Calu3 (cell line): ENCODE results near the gene GH2. TPM values are rescaled to one million over a fixed set of nuclear protein-coding genes. Genes with fewer than 3 reads are reported as not detected.
"Not testable (repeated sequence)": the region's sequence is repeated elsewhere in the genome, so short reads cannot be mapped to it uniquely, and the experiment has no call there.

Experiments
- BruUV-seq: library from RNA; stranded (reverse); fragments of 400-500 nt; replicated peaks from 2 replicates; lab custom pipeline; 2021; lab: Mats Ljungman, UMichigan
- CTCF ChIA-PET: fragments of 300-600 bp; sonication (Branson Sonifier 250); formaldehyde crosslinking; loops from one replicate; lab custom pipeline; 2022; ENCODE audit warnings: antibody characterized with exemption; lab: Charles Lee
- DNase-seq: peaks from one replicate; pipeline ENCODE4 v3.0.0; 2022
- H3K27ac Mint-ChIP-seq: one replicate; pipeline ENCODE4 v1.8.0; 2022; ENCODE audit warnings: mixed read lengths; ENCODE audit not compliant: unreplicated experiment
- H3K27me3 Mint-ChIP-seq: one replicate; pipeline ENCODE4 v1.8.0; 2022; ENCODE audit warnings: mixed read lengths; ENCODE audit not compliant: unreplicated experiment
- H3K36me3 Mint-ChIP-seq: one replicate; pipeline ENCODE4 v1.8.0; 2022; ENCODE audit warnings: mild to moderate bottlenecking, moderate library complexity, mixed read lengths; ENCODE audit not compliant: insufficient read depth, unreplicated experiment
- H3K4me1 Mint-ChIP-seq: one replicate; pipeline ENCODE4 v1.8.0; 2022; ENCODE audit warnings: mild to moderate bottlenecking, low read depth, mixed read lengths; ENCODE audit not compliant: unreplicated experiment
- H3K4me3 Mint-ChIP-seq: one replicate; pipeline ENCODE4 v1.8.0; 2022; ENCODE audit warnings: mild to moderate bottlenecking, low read depth, moderate library complexity, mixed read lengths; ENCODE audit not compliant: unreplicated experiment
- H3K9me3 Mint-ChIP-seq: one replicate; pipeline ENCODE4 v1.8.0; 2022; ENCODE audit warnings: low read depth, mixed read lengths; ENCODE audit not compliant: unreplicated experiment
- intact Hi-C: fragments of 100-400 bp; cut with micrococcal nuclease; formaldehyde crosslinking; loops from one replicate; pipeline ENCODE4 v1.10.0; 2022; ENCODE audit not compliant: unreplicated experiment
- total RNA-seq: library from RNA; stranded (reverse); gene quantifications from 2 replicates; pipeline ENCODE4 v1.2.3, GENCODE V29; 2022
- TF ChIP-seq, protein P1 (sequence below): fragments of 200-600 bp; IDR thresholded peaks from one replicate; pipeline ENCODE4 v1.8.0; 2022; ENCODE audit warnings: antibody characterized with exemption; ENCODE audit not compliant: unreplicated experiment

GH2 gene
- total RNA-seq, 1 experiment from 2014 or later, result not detected

DNA sequence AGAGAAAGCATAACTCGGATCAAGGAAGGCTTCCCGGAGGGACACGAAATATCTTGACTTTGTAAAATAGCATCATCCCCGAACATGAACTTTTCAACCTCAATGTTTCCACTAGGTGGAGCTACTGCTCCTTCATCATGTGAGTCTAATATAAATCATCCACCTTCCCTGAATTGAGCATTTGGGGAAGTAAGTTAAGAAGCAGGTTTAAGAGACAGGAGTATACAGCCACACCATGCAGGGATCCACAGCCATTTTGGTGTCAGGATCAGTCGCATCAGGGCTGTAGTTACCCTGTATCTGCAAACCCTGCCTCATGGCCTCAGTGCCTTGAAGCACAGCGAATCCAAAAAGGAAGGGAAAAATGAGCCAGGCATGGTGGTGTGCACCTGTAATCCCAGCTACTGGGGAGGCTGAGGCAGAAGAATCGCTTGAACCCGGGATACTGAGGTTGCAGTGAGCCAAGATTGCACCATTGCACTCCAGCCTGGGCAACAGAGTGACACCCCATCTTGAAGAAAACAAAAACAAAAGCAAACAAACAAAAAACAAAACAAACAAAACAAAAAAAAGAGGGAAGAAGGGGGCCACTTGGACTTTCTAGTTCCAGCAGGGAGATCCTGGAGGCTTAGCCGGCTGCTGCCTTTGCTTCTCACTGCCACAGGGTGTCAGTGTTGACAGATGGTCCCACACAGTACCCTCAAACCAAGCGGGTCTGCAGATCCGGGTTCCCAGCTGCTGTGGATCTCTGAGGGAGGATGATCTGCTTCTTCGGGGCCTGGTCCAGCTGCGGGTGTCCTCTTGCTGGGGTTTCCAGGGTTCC lies 7.5 kb upstream of the GH2 start:
- H3K9me3 Mint-ChIP-seq, BruUV-seq, H3K36me3 Mint-ChIP-seq, DNase-seq, H3K27ac Mint-ChIP-seq, intact Hi-C loops, H3K4me1 Mint-ChIP-seq, H3K4me3 Mint-ChIP-seq: not testable (repeated sequence)
- H3K27me3 Mint-ChIP-seq, result peaks cover 30% of the 10 kb centered on the region
- CTCF ChIA-PET, result interaction anchor here (0.6 to 0.8 kb wide), 4 partner anchors 23 to 430 kb away, joined by 3 to 4 read pairs (median 3); no protein-coding TSS in a partner anchor

DNA sequence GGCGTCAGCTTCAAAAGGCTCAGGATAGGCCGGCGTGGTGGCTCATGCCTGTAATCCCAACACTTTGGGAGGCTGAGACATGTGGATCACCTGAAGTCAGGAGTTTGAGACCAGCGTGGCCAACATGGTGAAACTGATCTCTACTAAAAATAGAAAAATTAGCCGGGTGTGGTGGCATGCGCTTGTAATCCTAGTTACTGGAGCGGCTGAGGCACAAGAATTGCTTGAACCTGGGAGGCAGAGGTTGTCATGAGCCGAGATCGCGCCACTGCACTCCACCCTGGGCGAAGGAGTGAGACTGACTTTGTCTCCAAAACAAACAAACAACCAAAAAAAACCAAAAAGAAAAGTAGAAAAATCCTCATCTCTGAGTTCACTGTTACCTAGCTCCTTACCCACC lies 3.4 kb upstream of the GH2 start:
- CTCF ChIA-PET, BruUV-seq: not testable (repeated sequence)
- peaks cover 27% of the 10 kb centered on the region for H3K27me3 Mint-ChIP-seq

DNA sequence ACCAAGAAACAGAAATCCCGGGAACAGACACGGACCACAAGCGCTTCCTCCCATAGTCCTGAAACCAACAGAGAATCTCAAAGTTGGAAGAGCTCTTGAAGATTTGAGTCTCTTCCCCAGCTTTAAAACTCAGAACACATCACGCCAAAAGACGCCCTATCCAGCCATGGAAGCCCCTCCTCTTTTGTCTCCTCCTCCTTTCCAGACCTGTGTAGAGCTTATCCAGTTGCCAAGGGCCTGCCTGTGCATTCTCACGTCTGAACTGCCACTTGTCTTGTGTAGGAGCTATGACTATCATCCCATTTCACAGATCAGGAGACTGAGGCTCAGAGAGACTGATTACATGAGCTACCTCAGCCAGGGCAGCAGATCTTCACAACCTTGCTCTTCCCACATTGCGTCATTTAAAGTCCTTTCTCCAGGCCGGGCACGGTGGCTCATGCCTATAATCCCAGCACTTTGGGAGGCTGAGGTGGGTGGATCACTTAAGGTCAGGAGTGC lies 932 bp upstream of the GH2 start:
- peaks cover 49% of the 10 kb centered on the region for H3K27me3 Mint-ChIP-seq
- H3K36me3 Mint-ChIP-seq, H3K4me1 Mint-ChIP-seq, intact Hi-C loops, H3K27ac Mint-ChIP-seq, DNase-seq, H3K4me3 Mint-ChIP-seq, BruUV-seq, H3K9me3 Mint-ChIP-seq: not testable (repeated sequence)
- CTCF ChIA-PET, result interaction anchor here (0.9 kb wide), 1 partner anchor 36 kb away, joined by 4 read pairs; no protein-coding TSS in a partner anchor

More for the DNA sequence above, 3.4 kb upstream of the GH2 start:
- H3K4me3 Mint-ChIP-seq, H3K4me1 Mint-ChIP-seq, intact Hi-C loops, DNase-seq, H3K27ac Mint-ChIP-seq, H3K9me3 Mint-ChIP-seq, H3K36me3 Mint-ChIP-seq: not testable (repeated sequence)

DNA sequence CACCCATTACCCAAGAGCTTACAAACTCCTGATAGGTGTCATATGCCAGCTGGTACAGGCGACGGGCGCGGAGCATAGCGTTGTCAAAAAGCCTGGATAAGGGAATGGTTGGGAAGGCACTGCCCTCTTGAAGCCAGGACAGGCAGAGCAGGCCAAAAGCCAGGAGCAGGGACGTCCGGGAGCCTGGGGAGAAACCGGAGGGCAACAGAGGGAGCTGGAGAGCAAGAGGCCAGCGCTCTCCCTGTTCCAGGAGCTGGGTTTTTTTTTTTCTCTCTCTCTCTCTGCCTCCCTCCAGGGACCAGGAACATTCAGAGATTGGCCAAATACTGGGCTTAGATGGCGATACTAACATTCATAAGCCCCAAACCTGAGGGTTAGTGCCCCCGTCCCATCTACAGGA lies 407 bp downstream of the GH2 start:
- BruUV-seq, H3K9me3 Mint-ChIP-seq, DNase-seq, H3K36me3 Mint-ChIP-seq, H3K4me3 Mint-ChIP-seq, H3K27ac Mint-ChIP-seq, intact Hi-C loops, H3K4me1 Mint-ChIP-seq: not testable (repeated sequence)
- H3K27me3 Mint-ChIP-seq, result peaks cover 45% of the 10 kb centered on the region
- CTCF ChIA-PET, result interaction anchor here (0.6 kb wide), 1 partner anchor 30 kb away, joined by 4 read pairs; no protein-coding TSS in a partner anchor

DNA sequence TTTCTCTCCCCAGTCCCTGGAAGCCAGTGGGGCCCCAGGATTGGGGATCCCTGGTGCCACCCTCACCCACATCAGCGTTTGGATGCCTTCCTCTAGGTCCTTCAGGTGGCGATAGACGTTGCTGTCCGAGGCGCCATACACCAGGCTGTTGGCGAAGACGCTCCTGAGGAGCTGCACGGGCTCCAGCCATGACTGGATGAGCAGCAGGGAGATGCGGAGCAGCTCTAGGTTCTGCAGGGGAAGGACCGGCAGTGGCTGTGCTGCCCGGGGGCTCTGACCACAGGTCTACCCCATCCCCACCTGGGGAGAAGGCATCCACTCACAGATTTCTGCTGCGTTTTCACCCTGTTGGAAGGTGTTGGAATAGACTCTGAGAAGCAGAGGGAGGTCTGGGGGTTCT lies 1.0 kb downstream of the GH2 start:
- Mint-ChIP-seq H3K27me3 (peaks cover 49% of the 10 kb centered on the region), H3K4me3 (no peak overlapping the region), H3K36me3 (no peaks in the 10 kb centered on the region), H3K4me1 (no peaks in the 10 kb centered on the region), H3K9me3 (no peaks in the 10 kb centered on the region), H3K27ac (no peak overlapping the region)
- no peak for DNase-seq
- no TSS peak for BruUV-seq
- intact Hi-C loops, result no loop called here
- TF ChIP-seq, protein P1, sequence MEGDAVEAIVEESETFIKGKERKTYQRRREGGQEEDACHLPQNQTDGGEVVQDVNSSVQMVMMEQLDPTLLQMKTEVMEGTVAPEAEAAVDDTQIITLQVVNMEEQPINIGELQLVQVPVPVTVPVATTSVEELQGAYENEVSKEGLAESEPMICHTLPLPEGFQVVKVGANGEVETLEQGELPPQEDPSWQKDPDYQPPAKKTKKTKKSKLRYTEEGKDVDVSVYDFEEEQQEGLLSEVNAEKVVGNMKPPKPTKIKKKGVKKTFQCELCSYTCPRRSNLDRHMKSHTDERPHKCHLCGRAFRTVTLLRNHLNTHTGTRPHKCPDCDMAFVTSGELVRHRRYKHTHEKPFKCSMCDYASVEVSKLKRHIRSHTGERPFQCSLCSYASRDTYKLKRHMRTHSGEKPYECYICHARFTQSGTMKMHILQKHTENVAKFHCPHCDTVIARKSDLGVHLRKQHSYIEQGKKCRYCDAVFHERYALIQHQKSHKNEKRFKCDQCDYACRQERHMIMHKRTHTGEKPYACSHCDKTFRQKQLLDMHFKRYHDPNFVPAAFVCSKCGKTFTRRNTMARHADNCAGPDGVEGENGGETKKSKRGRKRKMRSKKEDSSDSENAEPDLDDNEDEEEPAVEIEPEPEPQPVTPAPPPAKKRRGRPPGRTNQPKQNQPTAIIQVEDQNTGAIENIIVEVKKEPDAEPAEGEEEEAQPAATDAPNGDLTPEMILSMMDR, result no peak
- CTCF ChIA-PET, result no interaction called here

DNA sequence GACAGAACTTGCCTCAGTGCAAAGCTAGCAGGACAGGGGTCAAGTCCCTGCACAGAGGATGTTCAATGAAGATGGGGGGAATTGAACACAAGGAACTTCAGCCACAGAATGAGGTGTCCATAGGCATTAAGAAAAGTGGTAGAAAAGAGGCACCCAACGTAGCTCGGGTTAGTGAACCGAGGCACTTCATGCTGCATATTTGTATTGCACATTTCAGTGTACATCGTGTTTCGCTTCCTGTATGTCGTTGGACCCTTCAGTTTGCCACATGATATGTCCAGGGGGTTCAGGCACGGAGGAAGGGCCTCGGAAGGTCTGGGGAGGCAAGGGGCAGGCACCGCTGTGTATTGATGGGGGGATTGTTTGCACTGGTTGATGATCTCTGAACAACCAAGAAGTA lies 3.3 kb downstream of the GH2 start:
- CTCF ChIA-PET, H3K4me1 Mint-ChIP-seq, H3K36me3 Mint-ChIP-seq, H3K4me3 Mint-ChIP-seq, DNase-seq, BruUV-seq, H3K9me3 Mint-ChIP-seq, H3K27ac Mint-ChIP-seq, intact Hi-C loops: not testable (repeated sequence)
- H3K27me3 Mint-ChIP-seq, result peaks cover 61% of the 10 kb centered on the region

DNA sequence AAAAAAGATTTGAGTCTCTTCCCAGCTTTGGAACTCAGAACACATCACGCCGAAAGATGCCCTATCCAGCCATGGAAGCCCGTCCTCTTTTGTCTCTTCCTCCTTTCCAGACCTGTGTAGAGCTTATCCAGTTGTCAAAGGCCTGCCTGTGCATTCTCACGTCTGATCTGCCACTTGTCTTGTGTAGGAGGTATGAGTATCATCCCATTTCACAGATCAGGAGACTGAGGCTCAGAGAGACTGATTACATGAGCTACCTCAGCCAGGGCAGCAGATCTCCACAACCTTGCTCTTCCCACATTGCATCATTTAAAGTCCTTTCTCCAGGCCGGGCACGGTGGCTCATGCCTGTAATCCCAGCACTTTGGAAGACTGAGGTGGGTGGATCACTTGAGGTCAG lies 7.1 kb downstream of the GH2 start:
- DNase-seq, H3K36me3 Mint-ChIP-seq, H3K4me1 Mint-ChIP-seq, H3K9me3 Mint-ChIP-seq, H3K27ac Mint-ChIP-seq, H3K4me3 Mint-ChIP-seq, intact Hi-C loops, BruUV-seq: not testable (repeated sequence)
- H3K27me3 Mint-ChIP-seq, result peaks cover 42% of the 10 kb centered on the region
- CTCF ChIA-PET, result interaction anchor here (0.6 kb wide), 1 partner anchor 405 kb away, joined by 3 read pairs; no protein-coding TSS in a partner anchor

DNA sequence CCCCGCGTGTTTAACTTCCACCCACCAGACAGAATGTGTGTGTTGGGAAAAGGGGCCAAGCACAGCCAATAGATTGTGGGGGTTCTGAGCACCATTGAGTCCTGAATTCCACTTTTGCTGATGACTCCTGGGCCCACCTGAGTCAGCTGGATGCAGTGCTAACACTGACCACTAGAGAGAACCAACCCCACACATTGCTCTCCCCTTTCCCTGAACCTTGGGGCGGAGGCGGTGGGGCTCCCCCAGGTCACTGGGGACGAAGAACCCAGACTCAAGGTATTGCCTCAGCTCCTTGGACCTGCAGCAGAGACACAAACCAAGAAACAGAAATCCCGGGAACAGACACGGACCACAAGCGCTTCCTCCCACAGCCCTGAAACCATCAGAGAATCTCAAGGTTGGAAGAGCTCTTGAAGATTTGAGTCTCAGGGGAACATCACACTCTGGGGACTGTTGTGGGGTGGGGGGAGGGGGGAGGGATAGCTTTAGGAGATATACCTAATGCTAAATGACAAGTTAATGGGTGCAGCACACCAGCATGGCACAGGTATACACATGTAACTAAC lies 7.6 kb downstream of the GH2 start:
- H3K4me1 Mint-ChIP-seq, DNase-seq, BruUV-seq, H3K4me3 Mint-ChIP-seq, H3K36me3 Mint-ChIP-seq, CTCF ChIA-PET, H3K9me3 Mint-ChIP-seq, intact Hi-C loops, H3K27ac Mint-ChIP-seq: not testable (repeated sequence)
- H3K27me3 Mint-ChIP-seq, result peaks cover 42% of the 10 kb centered on the region

DNA sequence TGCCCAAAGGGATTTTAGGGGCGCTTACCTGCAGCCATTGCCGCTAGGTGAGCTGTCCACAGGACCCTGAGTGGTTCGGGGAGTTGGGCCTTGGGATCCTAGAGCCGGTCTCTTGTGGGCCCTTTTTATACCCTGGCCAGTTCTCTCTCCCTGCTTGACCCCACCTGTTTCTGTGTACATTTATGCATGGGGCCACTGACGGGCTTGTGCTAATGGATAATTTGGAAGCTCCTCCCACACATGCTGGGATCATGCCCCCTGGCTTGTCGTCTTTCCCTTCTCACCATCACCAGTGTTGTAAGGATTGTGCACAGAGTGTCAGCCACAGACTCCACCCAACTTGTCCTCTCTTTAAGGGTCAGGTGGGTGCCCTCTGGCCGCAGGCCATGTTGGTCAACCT lies 8.2 kb downstream of the GH2 start, which contains the start of gene CSH2:
Gene CSH2 (minus strand): TSS at position 101 of the 400 bp plus-strand sequence. CDS start 63 bp downstream, at position 38.
- CTCF ChIA-PET, DNase-seq, intact Hi-C loops, H3K4me3 Mint-ChIP-seq, H3K27ac Mint-ChIP-seq, H3K4me1 Mint-ChIP-seq, BruUV-seq, H3K36me3 Mint-ChIP-seq, H3K9me3 Mint-ChIP-seq: not testable (repeated sequence)
- H3K27me3 Mint-ChIP-seq, result peaks cover 40% of the 10 kb centered on the region
